H9 (cell line): ENCODE measurements around the gene FAM174B. TPM values are rescaled to one million over a fixed set of nuclear protein-coding genes. Genes with fewer than 3 reads are reported as not detected.

Experiments used
- DNase-seq: peaks from one replicate; pipeline ENCODE4 v3.0.0-alpha.2; 2017
- H2AFZ ChIP-seq: one replicate; pipeline ENCODE4 v1.6.1; 2013; ENCODE audit warnings: mild to moderate bottlenecking, low read length, control low read depth, moderate library complexity
- H2AK5ac ChIP-seq: 2 replicates; pipeline ENCODE4 v1.6.1; 2013; ENCODE audit warnings: low read length, control low read depth, mixed read lengths; ENCODE audit not compliant: insufficient read length
- H2BK120ac ChIP-seq: one replicate; pipeline ENCODE4 v1.6.1; 2013; ENCODE audit warnings: low read depth, mild to moderate bottlenecking, low read length, control low read depth, inconsistent platforms; ENCODE audit not compliant: poor library complexity, severe bottlenecking
- H2BK12ac ChIP-seq: 2 replicates; pipeline ENCODE4 v1.6.1; 2013; ENCODE audit warnings: low read length, control low read depth, mixed read lengths, low read depth; ENCODE audit not compliant: insufficient read length
- H2BK15ac ChIP-seq: 2 replicates; pipeline ENCODE4 v1.6.1; 2013; ENCODE audit warnings: low read depth, low read length, control low read depth
- H2BK20ac ChIP-seq: one replicate; pipeline ENCODE4 v1.6.1; 2013; ENCODE audit warnings: low read depth, mild to moderate bottlenecking, low read length, control low read depth, inconsistent platforms; ENCODE audit not compliant: poor library complexity, severe bottlenecking
- H2BK5ac ChIP-seq: 2 replicates; pipeline ENCODE4 v1.6.1; 2013; ENCODE audit warnings: low read length, control low read depth, mixed read lengths; ENCODE audit not compliant: insufficient read length
- H3K14ac ChIP-seq: 2 replicates; pipeline ENCODE4 v1.6.1; 2013; ENCODE audit warnings: low read length, control low read depth; ENCODE audit not compliant: insufficient read depth
- H3K18ac ChIP-seq: 2 replicates; pipeline ENCODE4 v1.6.1; 2013; ENCODE audit warnings: low read depth, mild to moderate bottlenecking, mixed read lengths, low read length, control low read depth; ENCODE audit not compliant: insufficient read length
- H3K23ac ChIP-seq: 2 replicates; pipeline ENCODE4 v1.6.1; 2013; ENCODE audit warnings: low read length, control low read depth, mixed read lengths, low read depth; ENCODE audit not compliant: insufficient read length
- H3K23me2 ChIP-seq: 2 replicates; pipeline ENCODE4 v1.6.1; 2013; ENCODE audit warnings: low read depth, mild to moderate bottlenecking, mixed read lengths, low read length, control low read depth; ENCODE audit not compliant: insufficient read length, poor library complexity, severe bottlenecking
- H3K27ac ChIP-seq: 2 replicates; pipeline ENCODE4 v1.5.1; 2013; ENCODE audit warnings: low read length, control low read depth, mixed read lengths, low read depth; ENCODE audit not compliant: insufficient read length
- H3K27me3 ChIP-seq: 2 replicates; pipeline ENCODE4 v1.6.1; 2013; ENCODE audit warnings: low read length, control low read depth, inconsistent platforms; ENCODE audit not compliant: insufficient read depth
- H3K4ac ChIP-seq: 2 replicates; pipeline ENCODE4 v1.6.1; 2013; ENCODE audit warnings: low read depth, mild to moderate bottlenecking, control low read depth, inconsistent platforms, low read length, moderate library complexity
- H3K4me1 ChIP-seq: 2 replicates; pipeline ENCODE4 v1.6.1; 2013; ENCODE audit warnings: low read length, control low read depth, inconsistent platforms; ENCODE audit not compliant: insufficient read depth
- H3K4me2 ChIP-seq: 2 replicates; pipeline ENCODE4 v1.6.1; 2013; ENCODE audit warnings: low read length, control low read depth, mixed read lengths; ENCODE audit not compliant: insufficient read length, insufficient read depth
- H3K56ac ChIP-seq: 2 replicates; pipeline ENCODE4 v1.6.1; 2013; ENCODE audit warnings: low read depth, mild to moderate bottlenecking, mixed read lengths, low read length, control low read depth; ENCODE audit not compliant: insufficient read length
- H3K79me1 ChIP-seq: 2 replicates; pipeline ENCODE4 v1.6.1; 2013; ENCODE audit warnings: low read depth, mild to moderate bottlenecking, moderate library complexity, low read length, control low read depth, inconsistent platforms; ENCODE audit not compliant: insufficient read depth, poor library complexity, severe bottlenecking
- H3K79me2 ChIP-seq: 2 replicates; pipeline ENCODE4 v1.6.1; 2013; ENCODE audit warnings: low read length, control low read depth, inconsistent platforms; ENCODE audit not compliant: insufficient read depth
- H3K9ac ChIP-seq: 2 replicates; pipeline ENCODE4 v1.6.1; 2013; ENCODE audit warnings: low read length, control low read depth, mixed read lengths; ENCODE audit not compliant: insufficient read length; ENCODE audit errors: extremely low read depth
- H3K9me3 ChIP-seq: one replicate; pipeline ENCODE4 v1.6.1; 2013; ENCODE audit warnings: low read depth, low read length, inconsistent platforms; ENCODE audit not compliant: control insufficient read depth
- H3T11ph ChIP-seq: one replicate; pipeline ENCODE4 v1.6.1; 2013; ENCODE audit warnings: mild to moderate bottlenecking, low read length, control low read depth, inconsistent platforms
- H4K20me1 ChIP-seq: one replicate; pipeline ENCODE4 v1.6.1; 2013; ENCODE audit not compliant: control insufficient read depth, insufficient read length, insufficient read depth
- H4K5ac ChIP-seq: 2 replicates; pipeline ENCODE4 v1.6.1; 2013; ENCODE audit warnings: low read depth, mild to moderate bottlenecking, mixed read lengths, low read length, control low read depth; ENCODE audit not compliant: insufficient read length
- H4K8ac ChIP-seq: replicated peaks from 2 replicates; pipeline ENCODE4 v1.6.1; 2013; ENCODE audit warnings: low read length, control low read depth, mixed read lengths, low read depth; ENCODE audit not compliant: insufficient read length
- H4K91ac ChIP-seq: 2 replicates; pipeline ENCODE4 v1.6.1; 2013; ENCODE audit warnings: low read depth, mild to moderate bottlenecking, moderate library complexity, mixed read lengths, low read length, control low read depth; ENCODE audit not compliant: insufficient read length
- H3K27ac Mint-ChIP-seq, 3 experiments: 2 replicates in 2 of 3; 3 replicates in 1 of 3; pipeline ENCODE4 v1.8.0; 2020 to 2021; ENCODE audit warnings: mixed read lengths in 3 of 3, mild to moderate bottlenecking in 1 of 3, moderate library complexity in 1 of 3
- H3K27me3 Mint-ChIP-seq: 2 replicates; pipeline ENCODE4 v1.8.0; 2021; ENCODE audit warnings: low read depth, mild to moderate bottlenecking, moderate library complexity, mixed read lengths
- H3K36me3 Mint-ChIP-seq, 3 experiments: 2 replicates in 2 of 3; 3 replicates in 1 of 3; pipeline ENCODE4 v1.8.0; 2020 to 2021; ENCODE audit warnings: low read depth in 3 of 3, mixed read lengths in 3 of 3; ENCODE audit not compliant: insufficient read depth in 1 of 3
- H3K4me1 Mint-ChIP-seq, 2 experiments: 2 replicates each; pipeline ENCODE4 v1.8.0; 2020; ENCODE audit warnings: mixed read lengths in 2 of 2
- H3K4me3 Mint-ChIP-seq, 2 experiments: 2 replicates in 1 of 2; 3 replicates in 1 of 2; pipeline ENCODE4 v1.8.0; 2020 to 2021; ENCODE audit warnings: mild to moderate bottlenecking in 2 of 2, mixed read lengths in 2 of 2, moderate library complexity in 1 of 2
- H3K9me3 Mint-ChIP-seq, 2 experiments: 2 replicates in 1 of 2; 3 replicates in 1 of 2; pipeline ENCODE4 v1.8.0; 2020; ENCODE audit warnings: mild to moderate bottlenecking in 2 of 2, mixed read lengths in 2 of 2, moderate library complexity in 1 of 2
- WGBS: extraction: QIAGEN DNeasy Blood & Tissue Kit; methylation state at CpG from one replicate; pipeline ENCODE4 v1.1.7; 2013; ENCODE audit warnings: missing lambda C conversion rate, low lambda C conversion rate, mixed read lengths; ENCODE audit not compliant: insufficient read length; ENCODE audit errors: extremely low coverage; 5-methylcytosine and 5-hydroxymethylcytosine counted together
- total RNA-seq: library from RNA; stranded (reverse); gene quantifications from 2 replicates; pipeline ENCODE4 v1.2.1, GENCODE V29; 2021
- TF ChIP-seq, protein P1 (sequence below): fragments of 200-600 bp; sonication (generic); conservative IDR thresholded peaks from 3 replicates; pipeline ENCODE4 v1.8.0; 2021; ENCODE audit warnings: antibody characterized with exemption, mild to moderate bottlenecking

FAM174B gene
- total RNA-seq, 1 experiment from 2014 or later, result 38.0 TPM

DNA sequence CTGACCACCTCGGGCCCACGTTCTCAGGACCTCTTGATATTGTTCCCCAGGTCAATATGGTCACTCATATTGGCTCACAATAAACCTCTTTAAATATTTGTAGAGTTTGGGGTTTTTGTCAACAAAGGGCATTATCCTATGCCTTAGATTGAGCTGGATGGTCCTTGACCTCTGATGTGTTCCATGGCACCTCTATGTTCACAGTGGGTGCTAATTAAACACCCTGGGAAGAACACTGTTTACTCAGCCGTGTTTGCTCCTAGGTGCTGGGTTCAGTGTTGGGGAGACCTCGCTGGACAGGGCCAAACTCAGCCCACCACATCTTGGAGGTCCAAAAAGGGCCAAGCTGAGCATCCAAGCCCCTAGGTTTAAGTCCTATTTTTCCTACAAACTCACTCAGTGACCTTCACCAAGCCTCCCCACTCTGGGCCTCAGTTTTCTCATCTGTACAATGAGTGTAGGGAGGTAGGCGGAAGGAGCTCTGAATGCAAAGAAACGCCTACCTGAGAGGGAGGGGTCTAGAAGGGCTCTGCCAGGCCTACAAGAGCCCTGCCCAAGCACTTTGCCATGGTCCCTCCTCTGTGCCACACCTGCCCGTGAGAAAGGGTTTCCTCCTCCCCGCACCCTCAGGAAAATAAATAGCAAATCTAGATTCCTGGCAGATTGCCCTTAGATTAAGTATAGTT, 7.2 kb downstream of the FAM174B start:
- Histone ChIP-seq H3K56ac (no peak overlapping the region), H2BK12ac (peak overlapping the region; percentile 41), H2AFZ (no peak overlapping the region), H3K23ac (no peak overlapping the region), H4K91ac (peak overlapping the region; percentile 20), H3K23me2 (no peaks in the 10 kb centered on the region), H2BK120ac (no peak overlapping the region), H3K27ac (peak overlapping the region; percentile 87), H3K9me3 (no peaks in the 10 kb centered on the region), H3T11ph (no peak overlapping the region), H2BK20ac (no peak overlapping the region), H3K4me1 (peaks cover 34% of the 10 kb centered on the region), H3K4me2 (peak overlapping the region; percentile 24), H3K18ac (peak overlapping the region; percentile 36), H4K20me1 (peaks cover 2% of the 10 kb centered on the region), H3K79me1 (peaks cover 7% of the 10 kb centered on the region), H3K27me3 (no peaks in the 10 kb centered on the region), H2AK5ac (no peak overlapping the region), H2BK15ac (no peak overlapping the region), H4K8ac (no peak overlapping the region), H2BK5ac (peak overlapping the region; percentile 21), H3K9ac (no peak overlapping the region), H3K79me2 (peaks cover 16% of the 10 kb centered on the region; the same call in 1 of the 2 replicates), H3K14ac (no peak overlapping the region), H4K5ac (no peak overlapping the region), H3K4ac (no peak overlapping the region; the same call in none of the 2 replicates)
- Mint-ChIP-seq H3K36me3 (peaks cover 5 to 27% (median 18%) of the 10 kb centered on the region in 3 experiments), H3K9me3 (no peaks in the 10 kb centered on the region; a peak in 1 of 5 replicates), H3K4me1 (peaks cover 79 to 88% of the 10 kb centered on the region in 2 experiments), H3K27me3 (no peaks in the 10 kb centered on the region), H3K27ac (peak overlapping the region; percentile 99), H3K4me3 (peak overlapping the region; percentile 3 to 21; a peak in 3 of 5 replicates)
- DNase-seq, result no peak
- WGBS, result no CpG with 5 or more reads among the region's 8 CpGs
- TF ChIP-seq, protein P1, sequence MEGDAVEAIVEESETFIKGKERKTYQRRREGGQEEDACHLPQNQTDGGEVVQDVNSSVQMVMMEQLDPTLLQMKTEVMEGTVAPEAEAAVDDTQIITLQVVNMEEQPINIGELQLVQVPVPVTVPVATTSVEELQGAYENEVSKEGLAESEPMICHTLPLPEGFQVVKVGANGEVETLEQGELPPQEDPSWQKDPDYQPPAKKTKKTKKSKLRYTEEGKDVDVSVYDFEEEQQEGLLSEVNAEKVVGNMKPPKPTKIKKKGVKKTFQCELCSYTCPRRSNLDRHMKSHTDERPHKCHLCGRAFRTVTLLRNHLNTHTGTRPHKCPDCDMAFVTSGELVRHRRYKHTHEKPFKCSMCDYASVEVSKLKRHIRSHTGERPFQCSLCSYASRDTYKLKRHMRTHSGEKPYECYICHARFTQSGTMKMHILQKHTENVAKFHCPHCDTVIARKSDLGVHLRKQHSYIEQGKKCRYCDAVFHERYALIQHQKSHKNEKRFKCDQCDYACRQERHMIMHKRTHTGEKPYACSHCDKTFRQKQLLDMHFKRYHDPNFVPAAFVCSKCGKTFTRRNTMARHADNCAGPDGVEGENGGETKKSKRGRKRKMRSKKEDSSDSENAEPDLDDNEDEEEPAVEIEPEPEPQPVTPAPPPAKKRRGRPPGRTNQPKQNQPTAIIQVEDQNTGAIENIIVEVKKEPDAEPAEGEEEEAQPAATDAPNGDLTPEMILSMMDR, result no peak
